Frontal cortex (tissue), 4 donors: Measurements from ENCODE around the gene TLR2. TPM values are rescaled to one million over a fixed set of nuclear protein-coding genes. Genes with fewer than 3 reads are reported as not detected.

Experiments used
- DNase-seq, 2 donors: peaks; one replicate each; pipeline ENCODE4 v3.0.0; 2012; ENCODE audit warnings: low spot score in 2 of 2
- FAIRE-seq: peaks from 2 replicates; lab custom pipeline; 2012; peaks lifted over from hg19 to GRCh38; lab: Jason Lieb, UNC
- total RNA-seq: library from RNA; depleted of rRNA; stranded (reverse); fragments of >200 nt; gene quantifications from one replicate; pipeline ENCODE4 v1.2.3, GENCODE V29; 2014
- donor health status: control.
- donor health status: control.
- donor health status: control.

Gene TLR2
- total RNA-seq, 1 donor from 2014 or later: 0.82 TPM

- DNase-seq (no peak), FAIRE-seq (no peak)
These were observed 41.2 kb downstream of the TLR2 start for GRCh38 chr4:153725136-153725830.

GRCh38 chr4:153725831-153726154 lies 41.7 kb downstream of the TLR2 start:
- DNase-seq (no peak), FAIRE-seq (no peak)

DNA sequence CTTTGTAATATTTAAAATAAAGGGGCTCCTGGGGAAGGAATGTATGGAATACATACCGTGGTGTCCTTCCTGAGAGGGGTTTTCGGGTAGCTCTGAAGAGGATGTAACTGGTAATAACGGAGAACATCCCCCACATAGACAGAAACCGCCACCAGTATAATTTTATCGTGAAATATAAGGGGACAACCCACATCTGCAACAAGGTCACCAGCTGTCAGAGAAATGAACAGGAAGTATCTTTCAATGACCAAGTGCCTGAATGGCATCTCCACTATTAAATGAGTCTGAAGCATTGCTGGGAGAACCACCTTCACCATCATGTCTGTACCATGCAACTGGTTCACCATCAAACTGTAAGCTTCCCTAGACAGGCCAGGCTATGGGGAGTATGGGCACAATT lies 44.1 kb downstream of the TLR2 start:
- DNase-seq: no peak
- FAIRE-seq: no peak

- FAIRE-seq (no peak), DNase-seq (no peak)
These were observed 44.6 kb downstream of the TLR2 start for GRCh38 chr4:153728660-153729059.

- FAIRE-seq (no peak), DNase-seq (no peak)
These were observed 45.8 kb downstream of the TLR2 start for GRCh38 chr4:153729895-153730294.

- DNase-seq: no peak
- no peak for FAIRE-seq
These were observed 47.2 kb downstream of the TLR2 start for GRCh38 chr4:153731239-153731638.

GRCh38 chr4:153733751-153734448 lies 49.8 kb downstream of the TLR2 start:
- FAIRE-seq: no peak
- DNase-seq: no peak

DNA sequence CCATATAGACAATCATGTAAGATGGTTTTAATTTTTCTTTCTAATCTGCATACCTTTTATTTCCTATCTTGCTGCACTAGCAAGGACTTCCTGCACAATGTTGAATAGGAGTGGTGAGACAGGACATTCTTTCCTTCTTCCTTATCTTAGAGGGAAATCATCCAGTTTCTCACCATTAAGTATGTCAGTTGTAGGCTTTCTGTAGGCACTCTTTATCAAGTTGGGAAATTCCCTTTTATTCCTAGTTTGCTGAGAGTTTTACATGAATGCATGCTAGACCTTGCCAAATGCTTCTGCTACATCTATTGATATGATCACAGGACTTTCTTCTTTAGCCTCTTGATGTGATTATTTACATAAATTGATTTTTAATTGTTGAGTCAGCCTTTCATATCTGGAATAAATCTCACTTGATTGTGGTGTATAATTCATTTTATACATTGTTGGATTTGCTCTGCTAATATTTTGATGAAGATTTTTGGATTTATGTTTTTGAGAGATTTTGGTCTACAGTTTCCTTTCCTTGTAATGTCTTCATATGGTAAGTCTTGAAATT lies 51.9 kb downstream of the TLR2 start:
- DNase-seq (no peak), FAIRE-seq (no peak)

DNA sequence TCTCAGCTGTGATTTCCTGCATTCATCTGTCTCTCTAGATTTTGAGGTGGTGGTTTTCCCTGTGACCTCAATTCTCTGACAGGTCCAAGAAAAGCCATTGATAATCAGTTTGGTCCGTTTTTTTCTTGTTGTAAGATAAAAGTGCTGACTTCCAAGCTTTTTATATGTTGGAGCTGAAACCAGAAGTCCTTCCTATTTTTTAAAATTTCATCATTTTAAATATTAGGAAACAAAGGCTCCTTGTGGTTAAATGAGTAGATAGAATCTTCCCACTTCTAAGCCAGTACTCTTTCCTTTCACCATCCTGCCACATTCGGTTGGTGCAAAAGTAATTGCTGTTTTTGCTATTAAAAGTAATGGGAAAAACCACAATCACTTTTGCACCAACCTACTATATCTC lies 57.5 kb downstream of the TLR2 start:
- FAIRE-seq: no peak
- DNase-seq: no peak

DNA sequence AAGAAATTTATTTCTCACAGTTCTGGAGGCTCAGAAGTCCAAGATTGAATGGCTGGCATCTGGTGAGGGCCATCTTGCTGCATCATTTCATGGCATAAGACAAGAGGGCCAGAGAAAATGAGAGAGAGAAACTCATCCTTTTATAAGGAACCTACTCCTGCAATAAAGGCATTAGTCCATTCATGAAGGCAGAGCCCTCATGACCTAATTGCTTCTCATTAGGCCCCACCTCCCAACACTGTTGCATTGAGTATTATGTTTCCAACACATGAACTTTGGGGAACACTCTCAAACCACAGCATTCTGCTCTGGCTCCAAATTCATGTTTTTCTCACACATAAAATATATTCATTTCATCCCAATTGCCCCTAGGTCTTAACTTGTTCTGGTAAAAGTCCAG lies 61.6 kb downstream of the TLR2 start:
- DNase-seq (no peak), FAIRE-seq (no peak)

- DNase-seq: no peak
- FAIRE-seq: no peak
These were observed 63.4 kb downstream of the TLR2 start for GRCh38 chr4:153747406-153747955.

DNA sequence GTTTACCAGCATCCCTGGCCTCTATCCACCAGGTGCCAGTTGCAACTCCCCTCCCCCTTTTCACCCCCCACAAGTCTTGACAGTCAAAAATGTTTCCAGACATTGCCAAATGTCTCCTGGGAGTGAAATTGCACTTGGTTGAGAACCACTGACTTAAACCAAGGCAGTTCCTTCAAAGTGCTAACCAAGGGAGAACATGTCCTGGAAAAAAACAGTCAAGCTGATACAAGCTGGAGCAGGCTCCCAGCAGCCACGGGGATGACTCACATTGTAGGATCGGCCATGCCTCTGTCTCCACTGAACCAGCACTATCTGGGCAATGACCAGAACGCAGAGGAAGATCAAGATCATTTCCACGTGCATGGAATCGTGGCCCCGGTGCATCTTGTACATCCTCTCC lies 64.3 kb downstream of the TLR2 start:
- no peak for FAIRE-seq
- no peak for DNase-seq

- peak; percentile 23 for FAIRE-seq
- peak in 1 of 2 donors; percentile 40 for DNase-seq
These were observed 66.2 kb downstream of the TLR2 start for GRCh38 chr4:153750197-153750817.

DNA sequence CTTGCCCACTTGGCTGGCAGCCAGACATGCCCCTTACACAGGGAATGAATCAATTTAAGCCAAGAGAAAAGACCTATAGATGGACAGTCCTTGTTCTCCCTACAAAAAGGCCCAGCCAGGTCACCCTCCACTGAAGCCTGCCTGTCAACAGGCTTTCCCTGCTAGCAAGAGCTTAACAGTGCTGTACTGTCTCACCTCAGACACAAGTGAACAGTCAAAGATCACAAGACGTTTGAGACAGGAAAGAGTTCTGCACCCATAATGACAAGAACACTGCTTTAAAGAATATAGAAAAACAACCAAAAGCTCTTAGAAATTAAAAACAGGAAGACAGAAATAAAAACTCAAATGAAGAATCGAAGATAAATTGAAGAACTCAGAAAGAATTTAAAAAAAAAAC lies 71.1 kb downstream of the TLR2 start:
- no peak for FAIRE-seq
- no peak for DNase-seq

Other genes with a start within 250 kb of the TLR2 start
- gene TMEM131L, start 217.9 kb upstream of the TLR2 start, total RNA-seq: 42.4 TPM
- 31.0 TPM for gene RNF175, start 75.7 kb downstream of the TLR2 start, total RNA-seq
- 0.82 TPM for gene SFRP2, start 104.8 kb downstream of the TLR2 start, total RNA-seq